ENCODE data around the gene MICAL3.

GRCh38 chr22:18048041-18048440, 23.7 kb upstream of the MICAL3 start:
- no peak for TF ChIP-seq CTCF (IDR thresholded peaks at IDR 0.05; ENCODE audit: low read length)
- TF ChIP-seq EZH2phosphoT487 (IDR thresholded peaks at IDR 0.05; ENCODE audit: low read length), result no peak

Data from MM.1S (cell line).